Prostate gland (tissue), 2 donors: ENCODE results near the gene TNRC6C. TPM values are rescaled to one million over a fixed set of nuclear protein-coding genes. Genes with fewer than 3 reads are reported as not detected.
A peak's percentile ranks its signal among the peaks of the same experiment; 100 is the strongest.

ENCODE experiments used
- DNase-seq: peaks from one replicate; pipeline ENCODE4 v3.0.0-alpha.2; 2019; ENCODE audit warnings: low spot score
- H3K27ac ChIP-seq, 2 donors: fragments of 200-600 bp; sonication (generic); 2 replicates each; pipeline ENCODE4 v1.5.1; 2017 to 2019
- H3K27me3 ChIP-seq: fragments of 200-600 bp; sonication (generic); replicated peaks from 2 replicates; pipeline ENCODE4 v1.5.1; 2019; ENCODE audit not compliant: insufficient read depth
- H3K36me3 ChIP-seq, 2 donors: fragments of 200-600 bp; sonication (generic); 1 replicate in 1 of 2; 2 replicates in 1 of 2; pipeline versions ENCODE4 v1.5.1 to v1.8.1; 2017 to 2019
- H3K4me1 ChIP-seq: fragments of 200-600 bp; sonication (generic); replicated peaks from 2 replicates; pipeline ENCODE4 v1.5.1; 2019
- H3K4me3 ChIP-seq, 2 donors: fragments of 200-600 bp; sonication (generic); 2 replicates each; pipeline ENCODE4 v1.5.1; 2017 to 2019
- H3K9me3 ChIP-seq: fragments of 200-600 bp; sonication (generic); 2 replicates; pipeline ENCODE4 v1.5.1; 2017
- CTCF ChIP-seq, 4 experiments: fragments of 200-600 bp in 2 of 4; fragments of 450-650 bp in 2 of 4; sonication (generic) in 2 of 4; IDR thresholded peaks; 1 replicate in 3 of 4; 2 replicates in 1 of 4; pipeline ENCODE4 v1.5.1; 2016 to 2019; ENCODE audit warnings: antibody characterized with exemption in 4 of 4, mild to moderate bottlenecking in 2 of 4, moderate library complexity in 2 of 4
- POLR2A ChIP-seq: fragments of 450-650 bp; IDR thresholded peaks from one replicate; pipeline ENCODE4 v1.6.1; 2016; ENCODE audit warnings: antibody characterized with exemption, mild to moderate bottlenecking
- POLR2AphosphoS5 ChIP-seq: sonication (generic); formaldehyde crosslinking; IDR thresholded peaks from one replicate; pipeline ENCODE4 v1.6.1; 2017; ENCODE audit warnings: antibody characterized with exemption
- WGBS: methylation state at CpG from one replicate; pipeline ENCODE4 v1.1.5; 2018; 5-methylcytosine and 5-hydroxymethylcytosine counted together
- intact Hi-C: fragments of 100-400 bp; cut with DNase I; formaldehyde crosslinking; loops from one replicate; pipeline ENCODE4 v1.14.2; 2022
- total RNA-seq, 2 donors: library from RNA; depleted of rRNA; stranded (reverse); fragments of >200 nt; gene quantifications; one replicate each; pipeline ENCODE4 v1.1.0, GENCODE V29; 2016

TNRC6C gene
- total RNA-seq, 2 donors from 2014 or later, result 15.5 to 29.7 TPM

- H3K27me3 ChIP-seq, result no peaks in the 10 kb centered on the region
- intact Hi-C loops, result no loop called here
- H3K4me3 ChIP-seq, result peak within 1 kb of the TSS; percentile 57 to 89
- TF ChIP-seq POLR2A, result peak; percentile 72
- TF ChIP-seq CTCF (IDR thresholded peaks at IDR 0.05), result no peak
- TF ChIP-seq POLR2AphosphoS5, result peak; percentile 15
- DNase-seq, result peak; percentile 59
- H3K9me3 ChIP-seq, result no peaks in the 10 kb centered on the region
- no peaks in the 10 kb centered on the region for H3K36me3 ChIP-seq
- peaks cover 12% of the 10 kb centered on the region for H3K4me1 ChIP-seq
- 6% methylated on average over 28 of the region's 54 CpGs for WGBS
- peak within 1 kb of the TSS; percentile 75 to 90 for H3K27ac ChIP-seq
Measured at GRCh38 chr17:78128551-78129350, 170.2 kb downstream of the TNRC6C start, which contains the start of gene TMC6. TSS of gene TMC6 (minus strand) at chr17:78128755. CDS start at chr17:78126832, 1,923 bp downstream.

GRCh38 chr17:78129351-78130089 is 171.0 kb downstream of the TNRC6C start:
- Histone ChIP-seq H3K36me3 (no peaks in the 10 kb centered on the region), H3K27ac (peak overlapping the region in 1 of 2 donors; percentile 90), H3K4me3 (no peak overlapping the region), H3K4me1 (peaks cover 12% of the 10 kb centered on the region), H3K27me3 (no peaks in the 10 kb centered on the region), H3K9me3 (no peaks in the 10 kb centered on the region)
- intact Hi-C loops, result no loop called here
- DNase-seq, result no peak
- TF ChIP-seq POLR2AphosphoS5 (no peak), POLR2A (no peak)
- 87% methylated on average over 4 of the region's 4 CpGs for WGBS

GRCh38 chr17:78130090-78130436 is 171.6 kb downstream of the TNRC6C start:
- no peak overlapping the region for H3K4me3 ChIP-seq
- H3K4me1 ChIP-seq, result peaks cover 12% of the 10 kb centered on the region
- intact Hi-C loops, result no loop called here
- H3K9me3 ChIP-seq, result no peaks in the 10 kb centered on the region
- WGBS, result 67% methylated on average over 5 of the region's 5 CpGs
- DNase-seq, result no peak
- TF ChIP-seq POLR2AphosphoS5, result no peak
- TF ChIP-seq POLR2A, result no peak
- no peak for TF ChIP-seq CTCF (IDR thresholded peaks at IDR 0.05)
- H3K36me3 ChIP-seq, result no peaks in the 10 kb centered on the region
- no peaks in the 10 kb centered on the region for H3K27me3 ChIP-seq
- H3K27ac ChIP-seq, result no peak overlapping the region

- no peaks in the 10 kb centered on the region for H3K27me3 ChIP-seq
- intact Hi-C loops, result no loop called here
- WGBS, result 89% methylated on average over 10 of the region's 10 CpGs
- peak within 1 kb of the TSS; percentile 13 to 27 for H3K4me3 ChIP-seq
- H3K36me3 ChIP-seq, result no peaks in the 10 kb centered on the region
- H3K9me3 ChIP-seq, result no peaks in the 10 kb centered on the region
- peaks cover 12% of the 10 kb centered on the region for H3K4me1 ChIP-seq
- H3K27ac ChIP-seq, result no peak within 1 kb of the TSS
- DNase-seq, result no peak
- TF ChIP-seq CTCF (IDR thresholded peaks at IDR 0.05) (no peak), POLR2A (no peak), POLR2AphosphoS5 (no peak)
Measured at GRCh38 chr17:78130437-78131101, 172.1 kb downstream of the TNRC6C start, which contains the start of gene TMC8. TSS of gene TMC8 (plus strand) at chr17:78130771. CDS start at chr17:78131589, 818 bp downstream.
